ENCODE results near the gene ANKRD52. TPM values are rescaled to one million over a fixed set of nuclear protein-coding genes. Genes with fewer than 3 reads are reported as not detected.
A peak's percentile ranks its signal among the peaks of the same experiment; 100 is the strongest.

Gene ANKRD52
- total and polyA plus RNA-seq, 9 of the 15 experiments (the other 6 are each of a cell fraction or from before 2014, with no cell fraction given) = 0.52 to 46.8 (median 7.9) TPM

- TF ChIP-seq TAF7 (tag; IDR thresholded peaks at IDR 0.05) (no peak), ELK3 (CRISPR knock-in tag; IDR thresholded peaks at IDR 0.05) (no peak), PKNOX1 (IDR thresholded peaks at IDR 0.05) (peak; percentile 84), TEAD4 (IDR thresholded peaks at IDR 0.05; ENCODE audit: low read length) (0 out of 2 replicates have a peak, but pooled peaks have one; percentile 5), TEAD4 (CRISPR knock-in tag; IDR thresholded peaks at IDR 0.05; ENCODE audit: borderline replicate concordance) (no peak)
Measured at GRCh38 chr12:56298828-56299227, 40.6 kb upstream of the ANKRD52 start (continued).

GRCh38 chr12:56297400-56297799 is 39.2 kb upstream of the ANKRD52 start:
- no peaks in the 10 kb centered on the region for H3K9me1 ChIP-seq (ENCODE audit: control insufficient read depth, insufficient read depth, low read length)
- H4K20me1 ChIP-seq (replicated peaks; ENCODE audit: control insufficient read depth, insufficient read depth, low read length) = peaks cover 5% of the 10 kb centered on the region; the same call in 1 of the 2 replicates
- no peak overlapping the region for H3K9ac ChIP-seq (ENCODE audit: insufficient read depth in 1 of 2, low read depth in 2 of 2, low read length in 2 of 2)
- H2AFZ ChIP-seq (ENCODE audit: low read depth, low read length) = no peak overlapping the region
- 0 out of 2 replicates have a peak overlapping the region, but pooled peaks have one; percentile 4 for H3K4me2 ChIP-seq (ENCODE audit: insufficient read depth, low read length)
- no peak overlapping the region for H3K4me3 ChIP-seq
- ChIA-PET CTCF (ENCODE audit: low intra/inter-chr PET ratio) (interaction anchor here (0.7 kb wide), 1 partner anchor 167 kb away, joined by 3 read pairs; no protein-coding TSS in a partner anchor), POLR2A (interaction anchor here (0.6 to 3.2 kb wide), 6 partner anchors 8 to 781 kb away, joined by 3 to 18 read pairs (median 4); partner anchors contain the start of genes NEMP1, PA2G4, RAB5B and STAT2)
- WGBS (ENCODE audit: insufficient coverage, low coverage, missing lambda C conversion rate) = 87% methylated on average over 8 of the region's 8 CpGs
- H3K27ac ChIP-seq (ENCODE audit: extremely low read depth, low read depth, low read length) = no peak overlapping the region
- intact Hi-C loops (cut with micrococcal nuclease) = no loop called here
- H3K27me3 ChIP-seq (ENCODE audit: control insufficient read depth in 2 of 2, insufficient read depth in 2 of 2, low read length in 2 of 2) = no peaks in the 10 kb centered on the region
- FAIRE-seq (no peak), ATAC-seq (no peak), DNase-seq (ENCODE audit: extremely low read depth in 1 of 4, low spot score in 3 of 4) (no peak)
- H3K9me3 ChIP-seq (replicated peaks; ENCODE audit: control insufficient read depth, insufficient read depth, low read depth, low read length) = no peaks in the 10 kb centered on the region
- BruUV-seq (replicated peaks) = no TSS peak
- peak; percentile 70; the same call in 1 of the 2 replicates for TF ChIP-seq ZBTB33 (CRISPR knock-in tag; IDR thresholded peaks at IDR 0.05)
- 0 out of 2 replicates have a peak, but pooled peaks have one; percentile 40 for TF ChIP-seq BCOR (IDR thresholded peaks at IDR 0.05)
- no peak for TF ChIP-seq JUND (IDR thresholded peaks at IDR 0.05; ENCODE audit: borderline replicate concordance, low read depth, low read length)
- no peak for TF ChIP-seq JUND (tag; IDR thresholded peaks at IDR 0.05; ENCODE audit: borderline replicate concordance, low read depth, low read length)
- H3K36me3 ChIP-seq (ENCODE audit: control insufficient read depth, insufficient read depth, low read length) = peaks cover 62% of the 10 kb centered on the region
- peaks cover 79% of the 10 kb centered on the region for H3K79me2 ChIP-seq (ENCODE audit: control insufficient read depth, insufficient read depth, low read length)
- in situ Hi-C loops (cut with MboI) = no loop called here
- peaks cover 22 to 42% of the 10 kb centered on the region in 2 experiments for H3K4me1 ChIP-seq (replicated peaks in 1 of 2; ENCODE audit: control insufficient read depth in 2 of 2, insufficient read depth in 2 of 2, low read length in 2 of 2)

Measured in K562 (cell line).